Skeletal muscle satellite cell (primary cell): ENCODE measurements around the gene MCOLN1.
A peak's percentile ranks its signal among the peaks of the same experiment; 100 is the strongest.
"Not testable (repeated sequence)": the region's sequence is repeated elsewhere in the genome, so short reads cannot be mapped to it uniquely, and the experiment has no call there.

ENCODE experiments used
- H3K27me3 ChIP-seq: 2 replicates; pipeline ENCODE4 v1.7.0; 2013; ENCODE audit warnings: low read length; ENCODE audit not compliant: control insufficient read depth, insufficient read depth
- H3K36me3 ChIP-seq: 2 replicates; pipeline ENCODE4 v1.7.0; 2013; ENCODE audit warnings: mild to moderate bottlenecking, control low read depth, low read length; ENCODE audit not compliant: insufficient read depth
- H3K4me1 ChIP-seq: 2 replicates; pipeline ENCODE4 v1.7.0; 2013; ENCODE audit warnings: low read length; ENCODE audit not compliant: control insufficient read depth, insufficient read depth
- H3K4me2 ChIP-seq: 2 replicates; pipeline ENCODE4 v1.7.0; 2013; ENCODE audit warnings: mild to moderate bottlenecking, low read length
- H3K4me3 ChIP-seq: 2 replicates; pipeline ENCODE4 v1.7.0; 2013; ENCODE audit warnings: low read length
- H3K9ac ChIP-seq: 2 replicates; pipeline ENCODE4 v1.7.0; 2013; ENCODE audit warnings: mild to moderate bottlenecking, low read depth, low read length, moderate library complexity
- H3K9me3 ChIP-seq: replicated peaks from 2 replicates; pipeline ENCODE4 v1.7.0; 2013; ENCODE audit warnings: mild to moderate bottlenecking, control low read depth, low read length

Gene MCOLN1

DNA sequence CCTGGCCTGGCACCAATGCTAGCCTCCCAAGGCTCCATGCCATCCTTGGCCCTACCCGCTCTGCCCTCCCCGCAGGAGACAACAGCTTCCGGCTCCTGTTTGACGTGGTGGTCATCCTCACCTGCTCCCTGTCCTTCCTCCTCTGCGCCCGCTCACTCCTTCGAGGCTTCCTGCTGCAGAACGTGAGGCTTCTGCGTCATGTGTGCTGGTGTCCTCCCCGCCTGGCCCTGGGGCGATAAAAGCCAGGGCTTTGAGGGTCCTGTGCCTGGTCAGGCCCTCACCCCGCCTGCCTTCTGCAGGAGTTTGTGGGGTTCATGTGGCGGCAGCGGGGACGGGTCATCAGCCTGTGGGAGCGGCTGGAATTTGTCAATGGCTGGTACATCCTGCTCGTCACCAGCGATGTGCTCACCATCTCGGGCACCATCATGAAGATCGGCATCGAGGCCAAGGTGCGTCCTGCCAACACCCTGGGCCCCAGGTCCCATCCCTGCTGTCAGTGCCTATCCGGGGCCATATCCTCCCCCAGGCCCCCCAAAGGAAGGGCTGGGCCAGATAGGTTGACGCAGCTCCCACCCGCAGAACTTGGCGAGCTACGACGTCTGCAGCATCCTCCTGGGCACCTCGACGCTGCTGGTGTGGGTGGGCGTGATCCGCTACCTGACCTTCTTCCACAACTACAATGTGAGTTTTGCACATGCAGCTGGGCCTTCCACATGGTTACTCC lies 6.3 kb downstream of the MCOLN1 start:
- H3K9me3 ChIP-seq, result no peaks in the 10 kb centered on the region
- H3K4me1 ChIP-seq, result peaks cover 10% of the 10 kb centered on the region
- no peak overlapping the region for H3K4me3 ChIP-seq
- peaks cover 40% of the 10 kb centered on the region for H3K36me3 ChIP-seq
- no peak overlapping the region for H3K4me2 ChIP-seq
- H3K9ac ChIP-seq, result no peak overlapping the region
- H3K27me3 ChIP-seq, result no peaks in the 10 kb centered on the region

DNA sequence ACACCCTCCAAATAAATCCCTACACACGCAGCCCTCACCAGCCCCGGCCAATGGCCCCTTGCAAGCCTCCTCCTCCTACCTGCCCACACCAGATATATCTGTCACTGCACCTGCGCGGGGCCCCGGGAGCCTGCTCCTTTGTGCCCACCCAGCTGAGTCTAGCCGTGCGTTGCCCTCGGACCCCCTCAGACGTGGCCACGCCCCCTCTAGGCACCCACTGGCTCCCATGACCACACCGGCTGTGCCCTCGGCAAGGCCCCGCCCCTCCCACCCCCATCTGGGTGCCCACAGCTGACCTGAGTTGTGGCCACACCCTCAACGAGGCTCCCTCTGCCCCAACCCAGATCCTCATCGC lies 6.8 kb downstream of the MCOLN1 start:
- H3K36me3 ChIP-seq, result peaks cover 40% of the 10 kb centered on the region
- no peaks in the 10 kb centered on the region for H3K27me3 ChIP-seq
- no peaks in the 10 kb centered on the region for H3K9me3 ChIP-seq
- H3K4me3 ChIP-seq, result no peak overlapping the region
- no peak overlapping the region for H3K9ac ChIP-seq
- H3K4me2 ChIP-seq, result no peak overlapping the region
- H3K4me1 ChIP-seq, result peaks cover 11% of the 10 kb centered on the region

DNA sequence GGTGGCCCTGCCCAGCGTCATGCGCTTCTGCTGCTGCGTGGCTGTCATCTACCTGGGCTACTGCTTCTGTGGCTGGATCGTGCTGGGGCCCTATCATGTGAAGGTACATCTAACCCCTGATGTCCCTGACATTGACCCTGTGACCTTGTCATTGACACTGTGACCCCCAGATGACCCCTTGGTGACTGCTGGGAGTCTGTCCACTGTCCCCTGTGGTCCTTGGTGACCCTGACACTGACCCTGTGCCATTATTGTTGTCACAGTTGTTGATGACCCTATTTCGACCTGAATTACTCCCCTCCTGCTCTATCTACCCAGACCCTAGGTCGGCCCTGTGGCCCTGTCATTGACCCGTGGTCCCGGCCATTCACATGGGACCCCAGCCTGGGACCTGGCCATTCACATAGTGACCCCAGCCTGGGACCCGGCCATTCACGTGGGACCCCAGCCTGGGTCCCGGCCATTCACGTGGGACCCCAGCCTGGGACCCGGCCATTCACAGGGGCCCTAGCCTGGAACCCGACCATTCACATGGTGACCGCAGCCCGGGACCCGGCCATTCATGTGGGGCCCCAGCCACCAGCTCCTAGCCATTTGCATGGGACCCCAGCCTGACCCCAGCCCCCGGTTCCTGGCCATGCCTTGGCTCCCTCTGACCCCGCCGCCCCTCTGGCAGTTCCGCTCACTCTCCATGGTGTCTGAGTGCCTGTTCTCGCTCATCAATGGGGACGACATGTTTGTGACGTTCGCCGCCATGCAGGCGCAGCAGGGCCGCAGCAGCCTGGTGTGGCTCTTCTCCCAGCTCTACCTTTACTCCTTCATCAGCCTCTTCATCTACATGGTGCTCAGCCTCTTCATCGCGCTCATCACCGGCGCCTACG lies 7.4 kb downstream of the MCOLN1 start:
- Histone ChIP-seq H3K9me3 (no peaks in the 10 kb centered on the region), H3K9ac (no peak overlapping the region), H3K4me2 (no peak overlapping the region), H3K27me3 (no peaks in the 10 kb centered on the region), H3K36me3 (peaks cover 34% of the 10 kb centered on the region), H3K4me3 (no peak overlapping the region), H3K4me1 (peaks cover 11% of the 10 kb centered on the region)

DNA sequence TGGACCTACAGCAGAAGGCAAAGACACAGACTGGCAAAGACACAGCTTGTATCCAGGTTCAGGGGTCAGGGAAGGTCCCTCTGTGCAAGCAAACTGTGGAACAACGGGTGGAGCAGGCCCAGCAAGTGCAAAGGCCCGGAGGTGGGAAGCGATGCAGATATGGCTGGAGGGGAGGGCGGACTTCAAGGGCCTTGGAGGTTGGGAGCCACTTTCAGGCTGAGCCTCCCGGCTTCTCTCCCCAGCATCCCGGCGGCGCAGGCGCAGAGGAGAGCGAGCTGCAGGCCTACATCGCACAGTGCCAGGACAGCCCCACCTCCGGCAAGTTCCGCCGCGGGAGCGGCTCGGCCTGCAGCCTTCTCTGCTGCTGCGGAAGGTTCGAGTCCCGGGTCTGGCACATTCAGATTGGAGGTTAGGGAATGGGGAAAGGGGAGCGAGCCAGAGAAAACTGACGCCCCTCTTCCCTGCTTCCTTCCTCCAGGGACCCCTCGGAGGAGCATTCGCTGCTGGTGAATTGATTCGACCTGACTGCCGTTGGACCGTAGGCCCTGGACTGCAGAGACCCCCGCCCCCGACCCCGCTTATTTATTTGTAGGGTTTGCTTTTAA lies 11.0 kb downstream of the MCOLN1 start:
- peak overlapping the region; percentile 98 for H3K4me3 ChIP-seq
- H3K27me3 ChIP-seq, result no peaks in the 10 kb centered on the region
- peak overlapping the region; percentile 99 for H3K4me2 ChIP-seq
- H3K9me3 ChIP-seq, result no peaks in the 10 kb centered on the region
- peaks cover 15% of the 10 kb centered on the region for H3K4me1 ChIP-seq
- H3K36me3 ChIP-seq, result peaks cover 18% of the 10 kb centered on the region
- peak overlapping the region; percentile 88 for H3K9ac ChIP-seq

DNA sequence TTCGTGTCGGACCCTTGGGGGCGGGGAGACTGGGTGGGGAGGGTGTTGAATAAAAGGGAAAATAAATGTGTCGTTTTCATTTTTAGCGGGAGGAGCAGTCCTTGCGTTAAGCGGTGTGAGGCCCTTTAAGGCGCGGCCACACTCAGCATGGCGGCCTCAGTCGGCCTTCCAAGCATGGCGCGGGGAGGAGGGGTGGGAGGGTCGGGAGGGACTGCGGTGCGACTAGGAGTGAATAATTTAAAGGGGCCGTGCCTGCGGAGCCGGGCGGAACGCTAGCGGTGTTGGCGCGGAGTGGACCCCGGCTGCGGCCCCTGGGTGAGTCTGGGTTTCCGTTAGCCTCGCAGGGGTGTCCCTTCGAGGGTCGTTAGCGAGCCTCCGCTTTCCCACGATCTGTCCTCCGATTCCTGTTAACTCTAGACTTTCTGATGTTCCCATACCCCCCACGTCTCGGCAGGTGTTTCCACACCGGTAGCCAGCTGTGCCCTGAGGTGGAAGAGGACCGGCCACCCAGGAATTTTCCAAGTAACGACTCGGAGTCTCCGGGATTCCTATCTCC lies 11.6 kb downstream of the MCOLN1 start:
- Histone ChIP-seq H3K9me3 (no peaks in the 10 kb centered on the region), H3K9ac (peak overlapping the region; percentile 88)

DNA sequence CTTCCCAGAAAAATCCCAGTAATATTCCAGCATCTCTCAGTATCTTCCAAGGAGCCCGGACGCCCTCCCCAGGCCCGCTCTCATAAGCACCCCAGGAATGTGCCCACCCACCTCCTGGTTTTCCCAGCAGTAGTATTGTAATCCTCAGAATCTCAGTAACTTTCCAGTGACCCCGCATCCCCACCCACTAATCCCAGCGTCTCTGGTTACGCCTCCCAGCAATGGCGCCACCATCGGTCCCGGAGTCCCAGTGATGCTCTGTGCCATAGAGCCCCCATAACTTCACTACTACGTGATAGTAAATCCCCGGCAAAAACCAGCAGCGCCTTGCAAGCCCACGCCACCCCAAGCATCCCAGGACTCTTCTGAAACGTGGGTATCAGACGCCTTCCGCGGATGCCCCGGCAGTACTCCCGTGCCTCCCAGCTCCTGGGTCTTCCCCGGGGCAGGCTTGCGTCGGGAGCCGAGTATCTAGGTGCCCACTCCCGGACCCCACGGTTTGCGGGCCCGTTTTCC lies 12.2 kb downstream of the MCOLN1 start:
- H3K9me3 ChIP-seq, result no peaks in the 10 kb centered on the region
- H3K9ac ChIP-seq, result peak overlapping the region; percentile 88
- H3K4me3 ChIP-seq, result peak overlapping the region; percentile 98
- no peaks in the 10 kb centered on the region for H3K27me3 ChIP-seq
- peaks cover 6% of the 10 kb centered on the region for H3K36me3 ChIP-seq
- H3K4me1 ChIP-seq, result peaks cover 15% of the 10 kb centered on the region
- H3K4me2 ChIP-seq, result peak overlapping the region; percentile 99

More for the DNA sequence above, 11.6 kb downstream of the MCOLN1 start:
- peak overlapping the region; percentile 99 for H3K4me2 ChIP-seq
- no peaks in the 10 kb centered on the region for H3K27me3 ChIP-seq
- peaks cover 15% of the 10 kb centered on the region for H3K4me1 ChIP-seq
- H3K36me3 ChIP-seq, result peaks cover 12% of the 10 kb centered on the region
- peak overlapping the region; percentile 98 for H3K4me3 ChIP-seq

DNA sequence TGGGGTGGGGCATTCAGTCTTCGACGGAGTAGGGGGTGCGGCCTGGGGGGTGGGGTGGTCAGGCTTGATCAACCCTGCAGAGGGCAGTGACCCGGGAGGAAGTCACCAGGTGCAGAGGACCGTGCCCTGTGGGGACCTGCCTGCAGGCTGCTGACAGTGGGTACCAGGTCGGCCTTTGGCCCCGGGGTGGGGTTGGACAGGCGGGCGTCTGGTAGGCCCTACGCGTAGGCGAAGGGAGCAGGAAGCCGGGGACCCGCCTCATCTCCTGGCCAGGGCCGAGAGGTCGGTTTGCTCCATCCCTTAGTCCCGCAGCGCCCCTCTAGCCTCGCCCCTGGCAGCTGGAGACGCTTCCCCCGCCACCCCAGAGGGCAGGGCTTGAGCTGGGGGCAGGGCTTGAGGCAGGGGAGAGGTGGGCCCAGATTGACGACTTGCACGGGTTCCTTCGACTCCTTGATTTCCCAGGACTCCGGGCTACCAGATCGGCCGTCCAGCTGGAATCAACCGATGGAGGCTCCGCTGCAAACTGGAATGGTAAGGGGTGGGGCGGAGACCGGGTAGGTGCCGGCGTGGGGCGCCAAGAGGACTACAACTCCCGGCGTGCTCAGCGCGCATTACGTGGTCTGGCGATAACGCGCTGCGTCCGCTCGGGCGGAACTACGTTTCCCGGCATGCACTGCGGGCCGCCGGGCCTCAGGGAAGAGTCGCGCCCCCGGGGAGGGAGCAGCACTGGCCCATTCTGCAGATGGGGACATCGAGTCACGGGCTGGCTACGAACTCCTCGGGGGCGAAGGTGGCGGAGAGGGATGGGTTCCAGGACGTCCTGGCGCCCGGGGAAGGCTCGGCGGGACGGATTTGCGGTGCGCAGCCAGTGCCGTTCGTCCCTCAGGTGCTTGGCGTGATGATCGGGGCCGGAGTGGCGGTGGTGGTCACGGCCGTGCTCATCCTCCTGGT lies 12.9 kb downstream of the MCOLN1 start, which contains the start of gene PNPLA6:
Gene PNPLA6 (plus strand): TSS at position 671 of the 951 bp plus-strand sequence. CDS start 72 bp downstream, at position 743.
- Histone ChIP-seq H3K4me1 (peaks cover 15% of the 10 kb centered on the region), H3K36me3 (peaks cover 9% of the 10 kb centered on the region), H3K4me3 (peak within 1 kb of the TSS; percentile 98), H3K27me3 (no peaks in the 10 kb centered on the region), H3K9me3 (no peaks in the 10 kb centered on the region), H3K9ac (peak within 1 kb of the TSS; percentile 88), H3K4me2 (peak within 1 kb of the TSS; percentile 99)

DNA sequence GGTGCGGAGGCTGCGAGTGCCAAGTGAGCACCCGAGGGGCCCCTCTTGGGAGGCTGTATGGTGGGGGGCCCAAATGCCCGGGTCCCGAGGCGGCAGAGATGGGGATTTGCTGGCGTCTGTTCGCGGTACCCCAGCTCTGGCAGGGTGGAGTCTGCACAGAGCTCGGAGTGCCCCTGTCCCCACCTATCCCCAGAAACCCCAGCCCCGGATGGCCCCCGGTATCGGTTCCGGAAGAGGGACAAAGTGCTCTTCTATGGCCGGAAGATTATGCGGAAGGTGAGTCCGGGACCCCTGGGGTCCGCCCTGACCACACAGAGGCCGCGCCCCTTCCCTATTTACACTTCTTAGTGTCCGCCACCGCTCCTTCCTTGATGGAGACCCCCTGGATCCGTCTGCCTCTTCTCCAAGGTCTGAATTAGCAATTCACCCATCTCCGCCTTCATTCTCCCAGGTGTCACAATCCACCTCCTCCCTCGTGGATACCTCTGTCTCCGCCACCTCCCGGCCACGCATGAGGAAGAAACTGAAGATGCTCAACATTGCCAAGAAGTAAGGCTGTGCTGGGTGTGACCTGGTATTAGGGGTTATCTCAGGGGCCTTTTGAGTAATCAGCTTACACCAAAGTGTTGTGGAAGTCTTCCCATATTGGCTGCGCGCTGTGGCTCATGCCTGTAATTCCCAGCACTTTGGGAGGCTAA lies 13.7 kb downstream of the MCOLN1 start:
- Histone ChIP-seq H3K36me3 (peaks cover 12% of the 10 kb centered on the region), H3K9ac (peak overlapping the region; percentile 88), H3K9me3 (no peaks in the 10 kb centered on the region), H3K27me3 (no peaks in the 10 kb centered on the region), H3K4me2 (peak overlapping the region; percentile 99), H3K4me1 (peaks cover 15% of the 10 kb centered on the region), H3K4me3 (peak overlapping the region; percentile 98)

DNA sequence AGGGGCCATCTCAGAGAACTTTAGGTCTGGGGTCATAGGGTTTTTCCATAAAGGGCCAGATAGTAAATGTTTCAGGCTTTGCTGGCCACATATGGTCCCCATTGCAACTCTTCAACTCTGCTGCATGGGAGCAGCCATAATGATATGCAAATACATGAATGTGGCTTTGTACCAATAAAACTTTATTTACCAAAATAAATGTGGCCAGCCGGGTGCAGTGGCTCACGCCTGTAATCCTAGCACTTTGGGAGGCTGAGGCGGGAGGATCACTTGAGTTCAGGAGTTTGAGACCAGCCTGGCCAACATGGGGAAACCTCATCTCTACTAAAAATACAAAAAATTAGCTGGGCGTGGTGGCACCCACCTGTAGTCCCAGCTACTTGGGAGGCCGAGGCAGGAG lies 16.6 kb downstream of the MCOLN1 start:
- not testable (repeated sequence) for H3K9me3 ChIP-seq, H3K4me1 ChIP-seq, H3K4me2 ChIP-seq, H3K27me3 ChIP-seq, H3K4me3 ChIP-seq, H3K9ac ChIP-seq
- peaks cover 17% of the 10 kb centered on the region for H3K36me3 ChIP-seq

DNA sequence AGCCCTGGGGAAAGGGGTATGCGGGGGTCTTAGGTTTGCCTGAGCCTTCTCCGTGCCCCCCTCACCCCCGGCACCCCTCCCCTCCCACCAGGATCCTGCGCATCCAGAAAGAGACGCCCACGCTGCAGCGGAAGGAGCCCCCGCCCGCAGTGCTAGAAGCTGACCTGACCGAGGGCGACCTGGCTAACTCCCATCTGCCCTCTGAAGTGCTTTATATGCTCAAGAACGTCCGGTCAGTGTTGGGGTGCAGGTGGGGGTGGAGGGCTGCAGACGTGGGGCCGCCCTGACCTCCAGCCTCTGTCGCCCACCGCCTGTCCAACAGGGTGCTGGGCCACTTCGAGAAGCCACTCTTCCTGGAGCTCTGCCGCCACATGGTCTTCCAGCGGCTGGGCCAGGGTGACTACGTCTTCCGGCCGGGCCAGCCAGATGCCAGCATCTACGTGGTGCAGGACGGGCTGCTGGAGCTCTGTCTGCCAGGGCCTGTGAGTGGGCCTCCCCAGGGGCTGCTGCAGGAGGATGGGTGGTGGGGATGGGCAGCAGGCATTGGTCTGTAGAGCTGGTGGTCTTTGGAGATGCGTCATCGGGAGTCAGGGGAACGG lies 17.5 kb downstream of the MCOLN1 start:
- H3K9me3 ChIP-seq, result no peaks in the 10 kb centered on the region
- H3K4me2 ChIP-seq, result no peak overlapping the region
- peaks cover 17% of the 10 kb centered on the region for H3K36me3 ChIP-seq
- H3K4me1 ChIP-seq, result peaks cover 5% of the 10 kb centered on the region
- H3K27me3 ChIP-seq, result no peaks in the 10 kb centered on the region
- H3K4me3 ChIP-seq, result no peak overlapping the region
- no peak overlapping the region for H3K9ac ChIP-seq
